Transverse colon (tissue), 4 donors: ENCODE measurements around the gene LEF1. TPM values are rescaled to one million over a fixed set of nuclear protein-coding genes. Genes with fewer than 3 reads are reported as not detected.

Source experiments
- DNase-seq: peaks from one replicate; pipeline ENCODE4 v3.0.0-alpha.2; 2019
- H3K27ac ChIP-seq, 4 donors: fragments of 200-600 bp; sonication (generic); 2 replicates each; pipeline ENCODE4 v1.5.1; 2016 to 2018; ENCODE audit warnings: inconsistent platforms in 4 of 4
- H3K27me3 ChIP-seq: fragments of 200-600 bp; sonication (generic); 2 replicates; pipeline ENCODE4 v1.5.1; 2017; ENCODE audit warnings: inconsistent platforms
- H3K36me3 ChIP-seq, 4 donors: fragments of 200-600 bp; sonication (generic); 2 replicates each; pipeline ENCODE4 v1.5.1; 2017 to 2019; ENCODE audit warnings: inconsistent platforms in 4 of 4
- H3K4me1 ChIP-seq, 4 donors: fragments of 200-600 bp; sonication (generic); 2 replicates each; pipeline ENCODE4 v1.5.1; 2017 to 2020; ENCODE audit warnings: inconsistent platforms in 4 of 4
- H3K4me3 ChIP-seq, 4 donors: fragments of 200-600 bp; sonication (generic); 1 replicate in 1 of 4; 2 replicates in 3 of 4; pipeline versions ENCODE4 v1.5.1 to v1.6.1; 2017 to 2019; ENCODE audit warnings: inconsistent platforms in 4 of 4
- H3K9me3 ChIP-seq, 2 donors: fragments of 200-600 bp; sonication (generic); 2 replicates each; pipeline ENCODE4 v1.5.1; 2017 to 2019; ENCODE audit warnings: inconsistent platforms in 2 of 2
- CTCF ChIP-seq, 5 experiments: fragments of 200-600 bp in 3 of 5; fragments of 450-650 bp in 2 of 5; sonication (generic) in 3 of 5; IDR thresholded peaks; 1 replicate in 2 of 5; 2 replicates in 3 of 5; pipeline ENCODE4 v1.5.1; 2016 to 2017; ENCODE audit warnings: antibody characterized with exemption in 5 of 5, inconsistent platforms in 3 of 5, mild to moderate bottlenecking in 2 of 5, moderate library complexity in 1 of 5
- EP300 ChIP-seq: sonication (generic); formaldehyde crosslinking; IDR thresholded peaks from one replicate; pipeline ENCODE4 v1.6.1; 2017; ENCODE audit warnings: antibody characterized with exemption, low read depth
- POLR2A ChIP-seq: fragments of 450-650 bp; IDR thresholded peaks from one replicate; pipeline ENCODE4 v1.6.1; 2016; ENCODE audit warnings: antibody characterized with exemption, mild to moderate bottlenecking, moderate library complexity
- POLR2AphosphoS5 ChIP-seq, 3 donors: sonication (generic); formaldehyde crosslinking; IDR thresholded peaks; one replicate each; pipeline ENCODE4 v1.6.1; 2016; ENCODE audit warnings: antibody characterized with exemption in 3 of 3
- WGBS, 2 donors: methylation state at CpG; one replicate each; pipeline ENCODE4 v1.1.5; 2018; ENCODE audit warnings: low coverage in 1 of 2; 5-methylcytosine and 5-hydroxymethylcytosine counted together
- in situ Hi-C, 4 donors: fragments of 200-750 bp; cut with MboI; loops; one replicate each; pipeline versions ENCODE4 v1.15.0 to v1.15.1; 2017; ENCODE audit warnings: low sequenced_read_pairs in 3 of 4, low pct_ligation_motif_present in 1 of 4, low pct_unique_long_range_greater_than_20kb in 1 of 4
- intact Hi-C: fragments of 100-400 bp; cut with DNase I; formaldehyde crosslinking; loops from one replicate; pipeline ENCODE4 v1.15.1; 2023; ENCODE audit warnings: low total_unique reads
- total RNA-seq, 4 donors: library from RNA; depleted of rRNA; stranded (reverse); fragments of >200 nt; gene quantifications; one replicate each; pipeline ENCODE4 v1.1.0, GENCODE V29; 2016

LEF1 gene
- total RNA-seq, 4 donors from 2014 or later: 1.4 to 29.2 (median 8.7) TPM

GRCh38 chr4:108142870-108143269 is 25.9 kb downstream of the LEF1 start:
- DNase-seq: no peak
- H3K27ac ChIP-seq: no peak overlapping the region
- H3K27me3 ChIP-seq: no peaks in the 10 kb centered on the region
- no peaks in the 10 kb centered on the region for H3K36me3 ChIP-seq
- TF ChIP-seq CTCF (IDR thresholded peaks at IDR 0.05) (no peak), POLR2A (no peak), POLR2AphosphoS5 (IDR thresholded peaks at IDR 0.05) (no peak), EP300 (no peak)
- intact Hi-C loops (no loop called here), in situ Hi-C loops (no loop called here)
- no peak overlapping the region for H3K4me3 ChIP-seq
- H3K4me1 ChIP-seq: no peaks in the 10 kb centered on the region
- H3K9me3 ChIP-seq: no peaks in the 10 kb centered on the region
- WGBS, 2 donors: 71 to 76% methylated on average over 2 of the region's 2 CpGs

GRCh38 chr4:108141213-108141950 is 27.4 kb downstream of the LEF1 start:
- Histone ChIP-seq H3K9me3 (no peaks in the 10 kb centered on the region), H3K4me3 (no peak overlapping the region), H3K4me1 (no peaks in the 10 kb centered on the region), H3K27ac (no peak overlapping the region), H3K36me3 (no peaks in the 10 kb centered on the region), H3K27me3 (no peaks in the 10 kb centered on the region)
- intact Hi-C loops (no loop called here), in situ Hi-C loops (no loop called here)
- TF ChIP-seq CTCF (IDR thresholded peaks at IDR 0.05) (no peak), POLR2A (no peak), POLR2AphosphoS5 (IDR thresholded peaks at IDR 0.05) (no peak), EP300 (no peak)
- WGBS, 2 donors: 83 to 95% methylated on average over 9 to 12 of the region's 12 CpGs
- no peak for DNase-seq

- no peak for DNase-seq
- Histone ChIP-seq H3K27me3 (no peaks in the 10 kb centered on the region), H3K4me1 (no peaks in the 10 kb centered on the region), H3K27ac (no peak overlapping the region), H3K36me3 (no peaks in the 10 kb centered on the region), H3K9me3 (no peaks in the 10 kb centered on the region), H3K4me3 (no peak overlapping the region)
- TF ChIP-seq EP300: no peak
- TF ChIP-seq CTCF (IDR thresholded peaks at IDR 0.05): no peak
- no peak for TF ChIP-seq POLR2A
- no peak for TF ChIP-seq POLR2AphosphoS5 (IDR thresholded peaks at IDR 0.05)
- in situ Hi-C loops (no loop called here), intact Hi-C loops (no loop called here)
- WGBS, 2 donors: 83 to 89% methylated on average over 6 to 7 of the region's 7 CpGs
Measured at GRCh38 chr4:108140328-108140727, 28.4 kb downstream of the LEF1 start.

GRCh38 chr4:108139089-108139488 is 29.6 kb downstream of the LEF1 start:
- in situ Hi-C loops: no loop called here
- Histone ChIP-seq H3K9me3 (no peaks in the 10 kb centered on the region), H3K4me1 (no peaks in the 10 kb centered on the region), H3K27ac (no peak overlapping the region), H3K4me3 (no peak overlapping the region), H3K36me3 (no peaks in the 10 kb centered on the region), H3K27me3 (no peaks in the 10 kb centered on the region)
- DNase-seq: no peak
- intact Hi-C loops: no loop called here
- TF ChIP-seq EP300 (no peak), POLR2A (no peak), CTCF (IDR thresholded peaks at IDR 0.05) (no peak), POLR2AphosphoS5 (IDR thresholded peaks at IDR 0.05) (no peak)
- 50 to 61% methylated on average over 1 to 2 of the region's 2 CpGs for WGBS, 2 donors
